PC-9 (cell line): ENCODE data around the gene TPSG1.

Experiments used
- CTCF ChIP-seq: fragments of 200-600 bp; sonication (generic); conservative IDR thresholded peaks from 2 replicates; pipeline ENCODE4 v1.6.1; 2017; ENCODE audit warnings: mixed run types, antibody characterized with exemption, mild to moderate bottlenecking, moderate library complexity
- EZH2 ChIP-seq: fragments of 200-600 bp; sonication (generic); IDR thresholded peaks from 2 replicates; pipeline ENCODE4 v1.8.0; 2017; ENCODE audit warnings: antibody characterized with exemption, low read depth

DNA sequence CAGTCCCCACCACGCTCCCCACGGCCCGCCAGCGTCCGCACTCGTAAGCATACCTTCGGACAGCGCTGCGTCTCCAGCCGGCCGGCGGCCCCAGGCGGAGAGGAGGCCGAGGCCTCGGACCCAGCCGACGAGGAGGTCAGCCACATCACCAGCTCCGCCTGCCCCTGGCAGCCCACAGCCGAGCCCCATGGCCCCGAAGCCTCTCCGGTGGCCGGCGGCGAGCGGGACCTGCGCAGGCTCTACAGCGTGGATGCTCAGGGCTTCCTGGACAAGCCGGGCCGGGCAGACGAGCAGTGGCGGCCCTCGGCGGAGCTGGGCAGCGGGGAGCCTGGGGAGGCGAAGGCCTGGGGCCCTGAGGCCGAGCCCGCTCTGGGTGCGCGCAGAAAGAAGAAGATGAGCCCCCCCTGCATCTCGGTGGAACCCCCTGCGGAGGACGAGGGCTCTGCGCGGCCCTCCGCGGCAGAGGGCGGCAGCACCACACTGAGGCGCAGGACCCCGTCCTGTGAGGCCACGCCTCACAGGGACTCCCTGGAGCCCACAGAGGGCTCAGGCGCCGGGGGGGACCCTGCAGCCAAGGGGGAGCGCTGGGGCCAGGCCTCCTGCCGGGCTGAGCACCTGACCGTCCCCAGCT is 4.9 kb downstream of the TPSG1 start:
- TF ChIP-seq CTCF: no peak
- TF ChIP-seq EZH2: no peak
